ENCODE measurements around the gene IL24.

The IL24 gene

GRCh38 chr1:206895325-206895724 is 1.9 kb upstream of the IL24 start:
- TF ChIP-seq, protein P1, sequence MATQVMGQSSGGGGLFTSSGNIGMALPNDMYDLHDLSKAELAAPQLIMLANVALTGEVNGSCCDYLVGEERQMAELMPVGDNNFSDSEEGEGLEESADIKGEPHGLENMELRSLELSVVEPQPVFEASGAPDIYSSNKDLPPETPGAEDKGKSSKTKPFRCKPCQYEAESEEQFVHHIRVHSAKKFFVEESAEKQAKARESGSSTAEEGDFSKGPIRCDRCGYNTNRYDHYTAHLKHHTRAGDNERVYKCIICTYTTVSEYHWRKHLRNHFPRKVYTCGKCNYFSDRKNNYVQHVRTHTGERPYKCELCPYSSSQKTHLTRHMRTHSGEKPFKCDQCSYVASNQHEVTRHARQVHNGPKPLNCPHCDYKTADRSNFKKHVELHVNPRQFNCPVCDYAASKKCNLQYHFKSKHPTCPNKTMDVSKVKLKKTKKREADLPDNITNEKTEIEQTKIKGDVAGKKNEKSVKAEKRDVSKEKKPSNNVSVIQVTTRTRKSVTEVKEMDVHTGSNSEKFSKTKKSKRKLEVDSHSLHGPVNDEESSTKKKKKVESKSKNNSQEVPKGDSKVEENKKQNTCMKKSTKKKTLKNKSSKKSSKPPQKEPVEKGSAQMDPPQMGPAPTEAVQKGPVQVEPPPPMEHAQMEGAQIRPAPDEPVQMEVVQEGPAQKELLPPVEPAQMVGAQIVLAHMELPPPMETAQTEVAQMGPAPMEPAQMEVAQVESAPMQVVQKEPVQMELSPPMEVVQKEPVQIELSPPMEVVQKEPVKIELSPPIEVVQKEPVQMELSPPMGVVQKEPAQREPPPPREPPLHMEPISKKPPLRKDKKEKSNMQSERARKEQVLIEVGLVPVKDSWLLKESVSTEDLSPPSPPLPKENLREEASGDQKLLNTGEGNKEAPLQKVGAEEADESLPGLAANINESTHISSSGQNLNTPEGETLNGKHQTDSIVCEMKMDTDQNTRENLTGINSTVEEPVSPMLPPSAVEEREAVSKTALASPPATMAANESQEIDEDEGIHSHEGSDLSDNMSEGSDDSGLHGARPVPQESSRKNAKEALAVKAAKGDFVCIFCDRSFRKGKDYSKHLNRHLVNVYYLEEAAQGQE (IDR thresholded peaks at IDR 0.05; ENCODE audit: insufficient replicate concordance, low read depth), result no peak
- TF ChIP-seq SPI1 (IDR thresholded peaks at IDR 0.05; ENCODE audit: borderline replicate concordance, low read depth) (no peak), GABPA (IDR thresholded peaks at IDR 0.05; ENCODE audit: low read depth) (no peak), POLR2AphosphoS5 (IDR thresholded peaks at IDR 0.05; ENCODE audit: low read depth) (no peak)
- TF ChIP-seq, protein P2, sequence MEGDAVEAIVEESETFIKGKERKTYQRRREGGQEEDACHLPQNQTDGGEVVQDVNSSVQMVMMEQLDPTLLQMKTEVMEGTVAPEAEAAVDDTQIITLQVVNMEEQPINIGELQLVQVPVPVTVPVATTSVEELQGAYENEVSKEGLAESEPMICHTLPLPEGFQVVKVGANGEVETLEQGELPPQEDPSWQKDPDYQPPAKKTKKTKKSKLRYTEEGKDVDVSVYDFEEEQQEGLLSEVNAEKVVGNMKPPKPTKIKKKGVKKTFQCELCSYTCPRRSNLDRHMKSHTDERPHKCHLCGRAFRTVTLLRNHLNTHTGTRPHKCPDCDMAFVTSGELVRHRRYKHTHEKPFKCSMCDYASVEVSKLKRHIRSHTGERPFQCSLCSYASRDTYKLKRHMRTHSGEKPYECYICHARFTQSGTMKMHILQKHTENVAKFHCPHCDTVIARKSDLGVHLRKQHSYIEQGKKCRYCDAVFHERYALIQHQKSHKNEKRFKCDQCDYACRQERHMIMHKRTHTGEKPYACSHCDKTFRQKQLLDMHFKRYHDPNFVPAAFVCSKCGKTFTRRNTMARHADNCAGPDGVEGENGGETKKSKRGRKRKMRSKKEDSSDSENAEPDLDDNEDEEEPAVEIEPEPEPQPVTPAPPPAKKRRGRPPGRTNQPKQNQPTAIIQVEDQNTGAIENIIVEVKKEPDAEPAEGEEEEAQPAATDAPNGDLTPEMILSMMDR (IDR thresholded peaks at IDR 0.05; ENCODE audit: insufficient read depth, low read length), result no peak
- Histone ChIP-seq H3K4me3 (replicated peaks; ENCODE audit: insufficient read depth, low read length) (no peak overlapping the region), H3K27ac (replicated peaks) (no peak overlapping the region), H3K27me3 (ENCODE audit: insufficient read depth, poor library complexity, severe bottlenecking) (peaks cover 7% of the 10 kb centered on the region)
- DNase-seq (ENCODE audit: low read depth in 1 of 2, low spot score in 1 of 2), result no peak

- Histone ChIP-seq H3K27me3 (ENCODE audit: insufficient read depth, poor library complexity, severe bottlenecking) (peaks cover 7% of the 10 kb centered on the region), H3K4me3 (replicated peaks; ENCODE audit: insufficient read depth, low read length) (no peak overlapping the region), H3K27ac (replicated peaks) (no peak overlapping the region)
- TF ChIP-seq GABPA (IDR thresholded peaks at IDR 0.05; ENCODE audit: low read depth) (no peak), POLR2AphosphoS5 (IDR thresholded peaks at IDR 0.05; ENCODE audit: low read depth) (no peak), SPI1 (IDR thresholded peaks at IDR 0.05; ENCODE audit: borderline replicate concordance, low read depth) (no peak)
- TF ChIP-seq, protein P2 (IDR thresholded peaks at IDR 0.05; ENCODE audit: insufficient read depth, low read length), result no peak
- TF ChIP-seq, protein P1 (IDR thresholded peaks at IDR 0.05; ENCODE audit: insufficient replicate concordance, low read depth), result no peak
- no peak for DNase-seq (ENCODE audit: low read depth in 1 of 2, low spot score in 1 of 2)
Measured at GRCh38 chr1:206895837-206896242, 1.4 kb upstream of the IL24 start.

DNA sequence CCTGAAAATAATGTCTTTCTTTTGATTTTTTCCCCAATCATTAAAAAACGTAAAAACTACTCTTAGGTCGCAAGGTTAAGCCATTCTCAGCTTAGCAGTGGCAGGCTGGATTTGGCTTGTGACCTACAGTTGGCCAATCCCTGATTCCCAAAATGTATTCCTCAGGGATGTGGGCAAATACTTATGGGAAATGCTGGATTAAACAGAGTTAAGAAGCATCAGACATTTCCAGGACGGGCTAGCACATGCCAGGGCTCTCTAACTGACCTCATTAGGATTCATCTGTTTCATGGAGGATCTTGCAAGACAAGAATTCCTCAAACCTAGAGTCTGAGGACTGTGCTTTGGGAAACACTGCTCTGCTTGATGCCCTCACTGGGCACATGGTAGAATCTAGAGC is 982 bp upstream of the IL24 start:
- Histone ChIP-seq H3K27me3 (ENCODE audit: insufficient read depth, poor library complexity, severe bottlenecking) (peaks cover 7% of the 10 kb centered on the region), H3K27ac (replicated peaks) (no peak overlapping the region), H3K4me3 (replicated peaks; ENCODE audit: insufficient read depth, low read length) (no peak overlapping the region)
- DNase-seq (ENCODE audit: low read depth in 1 of 2, low spot score in 1 of 2), result no peak
- TF ChIP-seq, protein P2 (IDR thresholded peaks at IDR 0.05; ENCODE audit: insufficient read depth, low read length), result no peak
- TF ChIP-seq SPI1 (IDR thresholded peaks at IDR 0.05; ENCODE audit: borderline replicate concordance, low read depth), result no peak
- TF ChIP-seq POLR2AphosphoS5 (IDR thresholded peaks at IDR 0.05; ENCODE audit: low read depth), result no peak
- TF ChIP-seq GABPA (IDR thresholded peaks at IDR 0.05; ENCODE audit: low read depth), result no peak
- TF ChIP-seq, protein P1 (IDR thresholded peaks at IDR 0.05; ENCODE audit: insufficient replicate concordance, low read depth), result no peak

Measured in HL-60 (cell line).